ENCODE data around the gene MYOG. TPM values are rescaled to one million over a fixed set of nuclear protein-coding genes. Genes with fewer than 3 reads are reported as not detected.

The MYOG gene
- total RNA-seq, 5 donors from 2014 or later (not counting 1 experiment from before 2014, with no cell fraction given), result not detected

DNA sequence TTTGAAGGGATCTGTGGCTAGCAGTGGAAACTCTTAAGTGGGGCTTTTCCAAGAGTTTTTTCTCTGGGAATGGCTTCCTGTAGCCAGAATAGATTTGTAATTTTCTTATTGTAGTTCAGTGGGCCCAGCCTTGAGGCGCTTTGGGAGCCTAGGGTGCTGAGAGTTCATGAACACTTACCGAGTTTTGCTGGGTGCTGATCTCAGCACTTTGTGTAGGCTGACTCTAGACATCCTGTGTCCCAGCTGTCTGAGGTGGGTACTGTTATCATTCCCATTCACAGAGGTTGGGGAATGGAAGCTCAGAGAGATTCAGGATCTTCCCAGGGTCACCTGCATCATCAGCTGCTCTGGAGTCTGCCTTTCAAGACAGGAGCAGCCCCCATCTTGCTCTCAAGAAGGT, 52.5 kb downstream of the MYOG start:
- ChIA-PET POLR2A (no interaction called here), CTCF (no interaction called here)
- no peaks in the 10 kb centered on the region for H3K27me3 Mint-ChIP-seq
- no peaks in the 10 kb centered on the region for H3K9me3 Mint-ChIP-seq
- Histone ChIP-seq H3K4me1 (ENCODE audit: control insufficient read depth in 1 of 2, extremely low read depth in 1 of 2, insufficient read depth in 2 of 2, low read length in 2 of 2) (no peaks in the 10 kb centered on the region), H3K27ac (ENCODE audit: low read length) (no peak overlapping the region), H3K27me3 (replicated peaks in 1 of 2; ENCODE audit: control insufficient read depth in 2 of 2, extremely low read depth in 1 of 2, insufficient read depth in 2 of 2, low read length in 1 of 2) (peaks cover 0 to 25% of the 10 kb centered on the region in 2 experiments), H3K9me3 (no peaks in the 10 kb centered on the region), H3K4me3 (ENCODE audit: control insufficient read depth in 1 of 2, extremely low read depth in 1 of 2, low read length in 1 of 2) (no peak overlapping the region), H3K36me3 (ENCODE audit: control insufficient read depth in 2 of 2, extremely low read depth in 1 of 2, insufficient read depth in 1 of 2, low read length in 1 of 2) (no peaks in the 10 kb centered on the region)
- H3K4me3 Mint-ChIP-seq, result no peak overlapping the region
- H3K27ac Mint-ChIP-seq, result no peak overlapping the region
- ATAC-seq (replicated peaks in 1 of 4) (no peak), DNase-seq (no peak)
- no peaks in the 10 kb centered on the region for H3K4me1 Mint-ChIP-seq
- 60% methylated on average over 1 of the region's 2 CpGs for WGBS (ENCODE audit: insufficient coverage)
- H3K36me3 Mint-ChIP-seq, result no peaks in the 10 kb centered on the region

Other genes with a start within 250 kb of the MYOG start
- 10 to 100 TPM in 4 of 5 donors, 1 to 10 TPM in 1; 9.2 to 18.3 (median 15.6) TPM for gene RABIF, start 196.9 kb downstream of the MYOG start, total RNA-seq
- 10 to 100 TPM; 18.8 to 22.7 (median 22.0) TPM for gene KLHL12, start 158.8 kb downstream of the MYOG start, total RNA-seq
- gene ADIPOR1, start 127.7 kb downstream of the MYOG start, total RNA-seq, result 10 to 100 TPM; 50.3 to 70.1 (median 53.7) TPM
- 10 to 100 TPM; 37.5 to 44.0 (median 40.0) TPM for gene CYB5R1, start 118.8 kb downstream of the MYOG start, total RNA-seq
- gene TMEM183A, start 78.6 kb downstream of the MYOG start, total RNA-seq, result 100 to 1,000 TPM in 2 of 5 donors, 10 to 100 TPM in 3; 67.5 to 124 (median 68.4) TPM
- gene PPFIA4, start 59.5 kb downstream of the MYOG start, total RNA-seq, result 1 to 10 TPM in 4 of 5 donors, under 1 TPM in 1; 0.66 to 2.0 (median 1.7) TPM
- gene ADORA1, start 41.7 kb upstream of the MYOG start, total RNA-seq, result not detected
- gene MYBPH, start 89.8 kb upstream of the MYOG start, total RNA-seq, result not detected
- under 1 TPM in 2 of 5 donors, not detected in 3; 0.20 to 0.30 TPM for gene CHI3L1, start 100.7 kb upstream of the MYOG start, total RNA-seq
- 1 to 10 TPM in 2 of 5 donors, under 1 TPM in 2, not detected in 1; 0.12 to 2.3 (median 0.92) TPM for gene CHIT1, start 143.7 kb upstream of the MYOG start, total RNA-seq
- gene BTG2, start 219.5 kb upstream of the MYOG start, total RNA-seq, result 100 to 1,000 TPM; 172 to 655 (median 186) TPM

All from T-cell (primary cell).